Pancreas (tissue), 10 donors: ENCODE data around the gene FGF12. TPM values are rescaled to one million over a fixed set of nuclear protein-coding genes. Genes with fewer than 3 reads are reported as not detected.
A peak's percentile ranks its signal among the peaks of the same experiment; 100 is the strongest.

Experiments used
- ATAC-seq, 4 donors: fragments of 200-7000 bp; cut with Tn5 transposase; one replicate each; pipeline versions ENCODE4 v1.8.0 to v1.9.1; 2020; ENCODE audit warnings: mild to moderate bottlenecking in 4 of 4, moderate library complexity in 4 of 4
- DNase-seq, 6 donors: peaks; one replicate each; pipeline ENCODE4 v3.0.0-alpha.2; 2020
- FAIRE-seq: peaks from 2 replicates; lab custom pipeline; 2012; peaks lifted over from hg19 to GRCh38; lab: Jason Lieb, UNC
- H3K27ac ChIP-seq, 4 donors: fragments of 200-600 bp; sonication (generic); 1 replicate in 3 of 4; 2 replicates in 1 of 4; pipeline versions ENCODE4 v1.5.0 to v1.8.0; 2020
- H3K27me3 ChIP-seq, 4 donors: fragments of 200-600 bp; one replicate each; pipeline ENCODE4 v1.8.0; 2021
- H3K36me3 ChIP-seq, 3 donors: fragments of 200-600 bp; sonication (generic) in 1 of 3; one replicate each; pipeline versions ENCODE4 v1.5.0 to v1.8.0; 2020 to 2021
- H3K4me1 ChIP-seq, 3 donors: fragments of 200-600 bp; one replicate each; pipeline ENCODE4 v1.8.0; 2021
- H3K4me3 ChIP-seq, 4 donors: fragments of 200-600 bp; sonication (generic) in 2 of 4; one replicate each; pipeline versions ENCODE4 v1.5.0 to v1.8.0; 2020 to 2021
- H3K9me3 ChIP-seq, 4 donors: fragments of 200-600 bp; one replicate each; pipeline ENCODE4 v1.8.0; 2021
- CTCF ChIP-seq, 4 donors: fragments of 200-600 bp; sonication (generic) in 3 of 4; IDR thresholded peaks; one replicate each; pipeline versions ENCODE4 v1.5.0 to v1.8.0; 2021; ENCODE audit warnings: antibody characterized with exemption in 4 of 4
- WGBS, 2 donors: extraction: QIAGEN DNeasy Blood & Tissue Kit; methylation state at CpG; one replicate each; pipeline ENCODE4 v1.1.7; 2013; 5-methylcytosine and 5-hydroxymethylcytosine counted together
- intact Hi-C, 3 donors: fragments of 100-400 bp; cut with DNase I; formaldehyde crosslinking; loops; one replicate each; pipeline versions ENCODE4 v1.11.1 to v1.14.2; 2022
- polyA plus RNA-seq, 2 donors: library from polyadenylated mRNA; stranded (reverse); fragments of 200-250 nt; gene quantifications; one replicate each; pipeline ENCODE4 v1.2.3, GENCODE V29; 2013
- total RNA-seq, 6 donors: library from RNA; stranded (reverse); fragmentation: NEBNext Ultra II Directional in 4 of 6; extraction: Animal tissue kit (Norgen Biotek cat#: 25700) in 4 of 6; gene quantifications; one replicate each; pipeline versions ENCODE4 v1.2.1 to v1.2.4, GENCODE V29; 2021 to 2023
- donor health status: healthy with polysubstance abuse.
- donor health status: DM: no; HTN: no; CAD: no; lungs with moderate emphysema.
- donor health status: DM: no; HTN: no; CAD: no.
- donor health status: control.
- donor health status: control.
- donor health status: Bipolar disorder and iron deficiency.
- donor health status: DM: yes; HTN: yes; CAD: no.
- donor health status: DM: no; HTN: no; CAD: no.
- donor health status: DM: no; HTN: no; CAD: no.
- donor health status: DM: yes; HTN: yes; CAD: no.

Gene FGF12
- total and polyA plus RNA-seq, 8 donors, result 3.6 to 8.6 (median 6.4) TPM

- ATAC-seq (no peak), FAIRE-seq (no peak), DNase-seq (no peak)
- intact Hi-C loops, result no loop called here
- TF ChIP-seq CTCF (IDR thresholded peaks at IDR 0.05), result no peak
- H3K4me3 ChIP-seq, result no peak overlapping the region
- H3K36me3 ChIP-seq, result no peaks in the 10 kb centered on the region
- no peaks in the 10 kb centered on the region for H3K9me3 ChIP-seq
- no peaks in the 10 kb centered on the region for H3K4me1 ChIP-seq
- H3K27ac ChIP-seq, result no peak overlapping the region
- WGBS, 2 donors, result 64 to 77% methylated on average over 2 of the region's 2 CpGs
- no peaks in the 10 kb centered on the region for H3K27me3 ChIP-seq
Measured at GRCh38 chr3:192165552-192165951, 561.8 kb downstream of the FGF12 start.

- no peak for TF ChIP-seq CTCF (IDR thresholded peaks at IDR 0.05)
- WGBS, 2 donors, result 65 to 76% methylated on average over 1 of the region's 1 CpG
Measured at GRCh38 chr3:192161661-192162060, 565.7 kb downstream of the FGF12 start.

GRCh38 chr3:192156382-192156781 is 571.0 kb downstream of the FGF12 start:
- no peaks in the 10 kb centered on the region for H3K4me1 ChIP-seq
- no peaks in the 10 kb centered on the region for H3K36me3 ChIP-seq
- TF ChIP-seq CTCF (IDR thresholded peaks at IDR 0.05), result no peak
- H3K4me3 ChIP-seq, result no peak overlapping the region
- H3K27me3 ChIP-seq, result no peaks in the 10 kb centered on the region
- intact Hi-C loops, result no loop called here
- 46 to 71% methylated on average over 1 of the region's 1 CpG for WGBS, 2 donors
- no peak for DNase-seq
- ATAC-seq, result no peak
- H3K27ac ChIP-seq, result no peak overlapping the region
- H3K9me3 ChIP-seq, result no peaks in the 10 kb centered on the region
- no peak for FAIRE-seq

More at GRCh38 chr3:192161661-192162060, 565.7 kb downstream of the FGF12 start:
- Histone ChIP-seq H3K27ac (no peak overlapping the region), H3K27me3 (no peaks in the 10 kb centered on the region), H3K4me1 (no peaks in the 10 kb centered on the region), H3K4me3 (no peak overlapping the region), H3K9me3 (no peaks in the 10 kb centered on the region), H3K36me3 (no peaks in the 10 kb centered on the region)
- intact Hi-C loops, result no loop called here
- ATAC-seq, result no peak
- DNase-seq, result no peak
- no peak for FAIRE-seq

GRCh38 chr3:192155194-192155593 is 572.1 kb downstream of the FGF12 start:
- Histone ChIP-seq H3K4me1 (no peaks in the 10 kb centered on the region), H3K9me3 (no peaks in the 10 kb centered on the region), H3K27ac (no peak overlapping the region), H3K4me3 (peak overlapping the region in 1 of 4 donors; percentile 17), H3K36me3 (no peaks in the 10 kb centered on the region), H3K27me3 (no peaks in the 10 kb centered on the region)
- intact Hi-C loops, result no loop called here
- WGBS, 2 donors, result 30 to 42% methylated on average over 5 to 9 of the region's 9 CpGs
- ATAC-seq (no peak), FAIRE-seq (no peak), DNase-seq (no peak)
- TF ChIP-seq CTCF (IDR thresholded peaks at IDR 0.05), result no peak

GRCh38 chr3:192133271-192133670 is 594.1 kb downstream of the FGF12 start:
- intact Hi-C loops, result no loop called here
- Histone ChIP-seq H3K27ac (no peak overlapping the region), H3K27me3 (peaks cover 0 to 4% (median 0%) of the 10 kb centered on the region in 4 donors), H3K36me3 (no peaks in the 10 kb centered on the region), H3K9me3 (no peaks in the 10 kb centered on the region), H3K4me3 (no peak overlapping the region), H3K4me1 (no peaks in the 10 kb centered on the region)
- no peak for TF ChIP-seq CTCF (IDR thresholded peaks at IDR 0.05)
- 69 to 76% methylated on average over 4 of the region's 4 CpGs for WGBS, 2 donors
- no peak for ATAC-seq
- FAIRE-seq, result no peak
- DNase-seq, result no peak
